KMS-11 (cell line): ENCODE data around the gene FGF12.

Source experiments
- H2AFZ ChIP-seq: fragments of 200-600 bp; sonication (generic); 2 replicates; pipeline ENCODE4 v1.6.1; 2016; ENCODE audit warnings: antibody characterized with exemption, mixed run types, low read depth
- H3K27ac ChIP-seq: fragments of 200-600 bp; sonication (generic); 2 replicates; pipeline ENCODE4 v1.6.1; 2016; ENCODE audit warnings: mild to moderate bottlenecking, mixed run types
- H3K27me3 ChIP-seq: fragments of 200-600 bp; sonication (generic); 2 replicates; pipeline ENCODE4 v1.6.1; 2017; ENCODE audit warnings: mild to moderate bottlenecking, low read depth, mixed run types, moderate library complexity; ENCODE audit not compliant: insufficient read depth
- H3K36me3 ChIP-seq: fragments of 200-600 bp; sonication (generic); 2 replicates; pipeline ENCODE4 v1.6.1; 2017; ENCODE audit warnings: mild to moderate bottlenecking, mixed run types; ENCODE audit not compliant: insufficient read depth
- H3K4me1 ChIP-seq: fragments of 200-600 bp; sonication (generic); 2 replicates; pipeline ENCODE4 v1.6.1; 2016; ENCODE audit warnings: mild to moderate bottlenecking, low read depth, mixed run types; ENCODE audit not compliant: poor library complexity, severe bottlenecking
- H3K4me2 ChIP-seq: fragments of 200-600 bp; sonication (generic); 2 replicates; pipeline ENCODE4 v1.7.0; 2016; ENCODE audit warnings: mild to moderate bottlenecking, mixed run types
- H3K4me3 ChIP-seq: fragments of 200-600 bp; sonication (generic); IDR thresholded peaks from 2 replicates; pipeline ENCODE4 v1.6.1; 2017; ENCODE audit warnings: low read depth, low read length, mixed read lengths; ENCODE audit not compliant: insufficient read depth
- H3K79me2 ChIP-seq: fragments of 200-600 bp; sonication (generic); 2 replicates; pipeline ENCODE4 v1.6.1; 2016; ENCODE audit warnings: low read depth, mixed run types; ENCODE audit not compliant: insufficient read depth
- H3K9ac ChIP-seq: fragments of 200-600 bp; sonication (generic); 2 replicates; pipeline ENCODE4 v1.6.1; 2016; ENCODE audit warnings: mild to moderate bottlenecking, mixed run types
- H4K20me1 ChIP-seq: fragments of 200-600 bp; sonication (generic); 2 replicates; pipeline ENCODE4 v1.6.1; 2016; ENCODE audit warnings: mild to moderate bottlenecking, mixed run types; ENCODE audit not compliant: insufficient read depth
- TF ChIP-seq, protein P1 (sequence below): fragments of 200-600 bp; sonication (generic); conservative IDR thresholded peaks from 2 replicates; pipeline ENCODE4 v1.6.1; 2017; ENCODE audit warnings: low read depth, mild to moderate bottlenecking, antibody characterized with exemption, low read length, moderate library complexity, mixed read lengths

Gene FGF12

DNA sequence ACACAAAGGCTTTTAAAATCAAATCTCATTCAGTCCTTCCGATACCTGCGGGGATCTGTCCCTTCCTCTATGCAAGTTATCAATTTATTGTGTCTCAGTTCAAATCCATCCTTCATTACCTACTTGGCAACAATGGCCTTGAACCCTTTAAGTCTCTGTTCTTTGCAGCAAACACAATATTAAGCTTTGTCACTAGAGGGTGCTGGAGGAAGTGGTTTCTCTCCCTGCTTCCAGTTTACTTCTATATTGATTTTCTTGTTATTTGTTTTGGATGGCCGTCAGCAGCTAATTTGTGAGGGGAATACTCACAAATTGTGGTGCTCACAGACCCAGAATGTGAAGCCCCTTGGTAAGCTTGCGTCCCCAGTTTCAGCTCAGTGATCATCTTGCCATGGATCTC, 278.3 kb downstream of the FGF12 start:
- no peaks in the 10 kb centered on the region for H3K4me1 ChIP-seq
- no peak overlapping the region for H3K4me2 ChIP-seq
- H2AFZ ChIP-seq = no peak overlapping the region
- H3K79me2 ChIP-seq = no peaks in the 10 kb centered on the region
- TF ChIP-seq, protein P1, sequence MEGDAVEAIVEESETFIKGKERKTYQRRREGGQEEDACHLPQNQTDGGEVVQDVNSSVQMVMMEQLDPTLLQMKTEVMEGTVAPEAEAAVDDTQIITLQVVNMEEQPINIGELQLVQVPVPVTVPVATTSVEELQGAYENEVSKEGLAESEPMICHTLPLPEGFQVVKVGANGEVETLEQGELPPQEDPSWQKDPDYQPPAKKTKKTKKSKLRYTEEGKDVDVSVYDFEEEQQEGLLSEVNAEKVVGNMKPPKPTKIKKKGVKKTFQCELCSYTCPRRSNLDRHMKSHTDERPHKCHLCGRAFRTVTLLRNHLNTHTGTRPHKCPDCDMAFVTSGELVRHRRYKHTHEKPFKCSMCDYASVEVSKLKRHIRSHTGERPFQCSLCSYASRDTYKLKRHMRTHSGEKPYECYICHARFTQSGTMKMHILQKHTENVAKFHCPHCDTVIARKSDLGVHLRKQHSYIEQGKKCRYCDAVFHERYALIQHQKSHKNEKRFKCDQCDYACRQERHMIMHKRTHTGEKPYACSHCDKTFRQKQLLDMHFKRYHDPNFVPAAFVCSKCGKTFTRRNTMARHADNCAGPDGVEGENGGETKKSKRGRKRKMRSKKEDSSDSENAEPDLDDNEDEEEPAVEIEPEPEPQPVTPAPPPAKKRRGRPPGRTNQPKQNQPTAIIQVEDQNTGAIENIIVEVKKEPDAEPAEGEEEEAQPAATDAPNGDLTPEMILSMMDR = no peak; the same call in 1 of the 2 replicates
- H3K27ac ChIP-seq = no peak overlapping the region
- H3K36me3 ChIP-seq = no peaks in the 10 kb centered on the region
- no peaks in the 10 kb centered on the region for H4K20me1 ChIP-seq
- H3K27me3 ChIP-seq = no peaks in the 10 kb centered on the region
- H3K9ac ChIP-seq = no peak overlapping the region
- H3K4me3 ChIP-seq = no peak overlapping the region

DNA sequence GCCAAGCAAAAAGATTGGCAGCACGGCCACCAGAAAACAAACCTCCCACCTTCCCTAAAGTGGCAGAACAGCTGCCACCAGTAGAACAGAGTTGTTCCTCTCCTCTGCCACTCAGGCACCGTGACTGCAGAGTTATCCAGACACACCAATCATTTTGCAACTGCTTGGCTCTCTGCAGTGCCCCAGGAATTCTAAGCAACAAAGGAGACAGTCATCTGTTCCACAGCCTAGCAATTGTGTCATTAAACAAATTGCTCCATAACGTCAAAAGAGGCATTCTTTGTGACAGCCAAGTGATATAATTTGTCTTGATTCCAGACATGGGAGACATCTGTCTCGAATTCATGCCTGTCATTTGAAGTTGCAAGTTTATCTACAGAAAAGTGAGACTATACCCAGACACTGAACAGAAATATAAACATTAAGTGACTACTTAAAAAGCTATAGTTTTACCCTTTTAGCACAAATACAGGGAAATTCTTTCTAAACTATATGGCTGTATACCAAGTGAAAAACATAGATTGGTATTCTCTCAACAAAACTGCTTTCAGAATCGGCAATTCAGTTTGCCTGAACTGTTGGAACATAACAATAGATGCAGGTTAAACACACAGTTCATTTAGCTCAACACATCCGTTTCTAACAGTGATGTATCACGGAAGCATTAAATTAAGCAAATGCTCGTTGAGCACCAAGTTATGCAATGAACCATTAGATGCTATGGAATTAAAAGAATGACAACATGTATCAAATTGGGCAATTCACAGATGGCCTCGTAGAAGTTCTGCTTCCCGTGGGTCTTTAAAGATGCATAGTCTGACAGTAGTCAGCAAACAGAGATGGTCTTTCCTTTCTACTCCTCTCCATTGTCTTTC, 281.3 kb downstream of the FGF12 start:
- TF ChIP-seq, protein P1 = no peak
- H4K20me1 ChIP-seq = no peaks in the 10 kb centered on the region
- no peak overlapping the region for H2AFZ ChIP-seq
- H3K9ac ChIP-seq = no peak overlapping the region
- no peak overlapping the region for H3K27ac ChIP-seq
- no peaks in the 10 kb centered on the region for H3K4me1 ChIP-seq
- no peak overlapping the region for H3K4me3 ChIP-seq
- H3K4me2 ChIP-seq = no peak overlapping the region
- no peaks in the 10 kb centered on the region for H3K27me3 ChIP-seq
- no peaks in the 10 kb centered on the region for H3K79me2 ChIP-seq
- H3K36me3 ChIP-seq = no peaks in the 10 kb centered on the region

DNA sequence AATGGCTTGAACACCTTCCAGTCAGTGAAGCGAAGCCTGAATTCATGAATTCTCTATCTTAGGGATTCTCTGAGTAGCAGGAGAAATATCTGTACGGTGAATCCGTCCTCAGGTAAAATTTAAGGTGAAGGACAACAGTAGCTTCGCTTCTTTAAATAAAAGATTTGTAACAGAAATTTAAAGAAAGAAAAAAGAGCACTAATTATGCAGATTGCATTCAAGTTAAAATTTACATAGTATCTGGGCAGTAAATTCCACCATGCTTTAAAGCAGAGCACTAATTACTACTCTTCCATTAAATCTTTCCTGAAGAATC, 282.6 kb downstream of the FGF12 start:
- Histone ChIP-seq H3K36me3 (no peaks in the 10 kb centered on the region), H3K4me1 (no peaks in the 10 kb centered on the region), H4K20me1 (no peaks in the 10 kb centered on the region), H3K27ac (no peak overlapping the region), H3K79me2 (no peaks in the 10 kb centered on the region), H3K4me3 (no peak overlapping the region), H2AFZ (no peak overlapping the region), H3K9ac (no peak overlapping the region), H3K4me2 (no peak overlapping the region), H3K27me3 (no peaks in the 10 kb centered on the region)
- TF ChIP-seq, protein P1 = peak; percentile 55

DNA sequence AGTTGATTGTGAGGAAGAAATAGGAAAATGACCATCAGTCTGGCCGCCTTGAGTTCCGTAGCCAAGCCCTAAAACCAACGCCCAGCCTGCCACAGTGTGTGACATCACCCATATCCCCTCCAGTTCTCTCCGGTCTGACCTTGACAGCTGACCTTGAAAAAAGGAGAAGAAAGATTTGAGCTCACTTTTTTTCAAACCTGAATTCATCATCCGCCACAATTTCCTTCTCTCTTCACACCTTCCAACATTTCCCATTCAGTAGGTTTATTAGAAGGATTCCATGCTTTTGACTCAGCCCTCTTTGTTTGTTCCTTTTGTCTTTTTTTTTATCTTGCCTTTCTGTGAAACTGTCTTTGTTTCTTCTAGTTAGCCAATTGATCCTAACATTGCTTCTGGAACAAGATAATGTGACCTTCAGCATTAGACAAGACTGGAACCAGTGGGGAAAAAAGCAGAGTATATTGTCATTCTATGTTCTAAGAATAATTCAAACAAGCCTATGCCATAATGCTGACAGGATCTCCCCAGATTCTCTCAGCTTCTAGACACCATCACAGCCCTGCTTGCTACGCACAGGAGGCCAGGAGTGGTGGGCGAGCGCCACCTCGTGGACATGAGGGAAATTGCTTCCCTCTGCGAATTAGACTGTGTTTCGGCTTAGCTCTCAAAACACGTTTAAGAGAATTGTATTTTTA, 283.1 kb downstream of the FGF12 start:
- TF ChIP-seq, protein P1 = peak; percentile 99
- no peak overlapping the region for H3K4me2 ChIP-seq

More for the DNA sequence above, 283.1 kb downstream of the FGF12 start:
- H3K9ac ChIP-seq = no peak overlapping the region
- no peaks in the 10 kb centered on the region for H3K27me3 ChIP-seq
- no peaks in the 10 kb centered on the region for H3K79me2 ChIP-seq
- no peaks in the 10 kb centered on the region for H4K20me1 ChIP-seq
- no peaks in the 10 kb centered on the region for H3K36me3 ChIP-seq
- 0 out of 2 replicates have a peak overlapping the region, but pooled peaks have one; percentile 4 for H2AFZ ChIP-seq
- no peak overlapping the region for H3K27ac ChIP-seq
- H3K4me1 ChIP-seq = no peaks in the 10 kb centered on the region
- no peak overlapping the region for H3K4me3 ChIP-seq
